AG09309 (cell line): ENCODE measurements around the gene B3GALT4.

ENCODE experiments used
- DNase-seq: peaks from one replicate; pipeline ENCODE4 v3.0.0-alpha.2; 2010; ENCODE audit warnings: low read depth
- H3K4me3 ChIP-seq: 2 replicates; pipeline ENCODE4 v1.5.1; 2011; ENCODE audit warnings: mild to moderate bottlenecking, low read depth, low read length, moderate library complexity; ENCODE audit not compliant: control insufficient read depth
- CTCF ChIP-seq: IDR thresholded peaks from 2 replicates; pipeline ENCODE4 v1.5.1; 2011; ENCODE audit warnings: mild to moderate bottlenecking, low read depth, low read length, inconsistent platforms; ENCODE audit not compliant: insufficient read depth, control insufficient read depth; ENCODE audit errors: missing control alignments

B3GALT4 gene

GRCh38 chr6:33312361-33313104 lies 35.6 kb downstream of the B3GALT4 start:
- DNase-seq = no peak
- TF ChIP-seq CTCF = no peak
- peak overlapping the region; percentile 68 for H3K4me3 ChIP-seq

GRCh38 chr6:33313105-33313708 lies 36.3 kb downstream of the B3GALT4 start:
- no peak for TF ChIP-seq CTCF
- H3K4me3 ChIP-seq = peak overlapping the region; percentile 68
- no peak for DNase-seq

- peak within 1 kb of the TSS; percentile 68 for H3K4me3 ChIP-seq
- no peak for DNase-seq
- TF ChIP-seq CTCF = no peak
Observed at GRCh38 chr6:33313709-33314514, 37.0 kb downstream of the B3GALT4 start, which contains the start of gene TAPBP. TAPBP (minus strand) TSS chr6:33314078; CDS start chr6:33314041, 37 bp downstream.

GRCh38 chr6:33314515-33314942 lies 37.6 kb downstream of the B3GALT4 start:
- no peak for TF ChIP-seq CTCF
- no peak for DNase-seq
- peak overlapping the region; percentile 68 for H3K4me3 ChIP-seq

- no peak for TF ChIP-seq CTCF
- no peak for DNase-seq
- peak overlapping the region; percentile 68 for H3K4me3 ChIP-seq
Observed at GRCh38 chr6:33314943-33315792, 38.2 kb downstream of the B3GALT4 start.

- no peak for DNase-seq
- no peak overlapping the region for H3K4me3 ChIP-seq
- TF ChIP-seq CTCF = no peak
Observed at GRCh38 chr6:33315793-33316602, 39.1 kb downstream of the B3GALT4 start.
